Mesodermal cell (in vitro differentiated cells): ENCODE measurements around the gene ARID1B.

Experiments used
- H3K27ac ChIP-seq: 2 replicates; pipeline ENCODE4 v1.7.0; 2013; ENCODE audit warnings: mild to moderate bottlenecking, low read depth, low read length, moderate library complexity; ENCODE audit not compliant: severe bottlenecking
- H3K36me3 ChIP-seq: 2 replicates; pipeline ENCODE4 v1.7.1; 2013; ENCODE audit warnings: mild to moderate bottlenecking, low read length, moderate library complexity; ENCODE audit not compliant: control insufficient read depth, insufficient read depth
- H3K4me1 ChIP-seq: one replicate; pipeline ENCODE4 v1.7.1; 2013; ENCODE audit warnings: mild to moderate bottlenecking, low read length; ENCODE audit not compliant: insufficient read depth, control insufficient read depth, poor library complexity, severe bottlenecking
- H3K4me3 ChIP-seq: 2 replicates; pipeline ENCODE4 v1.7.0; 2013; ENCODE audit warnings: low read length, control low read depth, mild to moderate bottlenecking; ENCODE audit not compliant: insufficient read depth, poor library complexity, severe bottlenecking; ENCODE audit errors: extremely low read depth
- H3K9me3 ChIP-seq: 2 replicates; pipeline ENCODE4 v1.7.1; 2013; ENCODE audit warnings: mild to moderate bottlenecking, low read length, moderate library complexity; ENCODE audit not compliant: control insufficient read depth
- WGBS, 2 experiments: methylation state at CpG; one replicate each; pipeline ENCODE4 v1.1.5; 2013; ENCODE audit warnings: missing lambda C conversion rate in 2 of 2; ENCODE audit not compliant: insufficient coverage in 2 of 2; 5-methylcytosine and 5-hydroxymethylcytosine counted together

Gene ARID1B

DNA sequence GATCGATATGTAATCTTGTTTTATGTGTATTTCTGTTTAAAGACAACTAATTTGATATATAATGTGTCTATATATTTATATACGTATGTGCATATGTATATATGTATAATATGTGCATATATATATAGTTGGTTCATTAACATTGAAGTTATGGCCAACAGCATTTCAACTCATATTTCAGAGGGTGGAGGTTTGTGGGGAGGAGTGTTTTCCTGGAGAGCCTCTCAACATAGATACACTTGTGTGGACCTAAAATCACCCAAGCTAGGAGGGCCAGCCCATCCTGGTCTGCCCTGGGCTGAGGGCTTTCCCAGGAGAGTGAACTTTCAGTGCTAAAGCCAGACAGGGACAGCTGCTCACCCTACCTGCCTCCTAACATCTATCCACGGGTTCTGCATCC lies 477.4 kb downstream of the ARID1B start:
- 75 to 82% methylated on average over 1 of the region's 3 CpGs for WGBS, 2 experiments
- Histone ChIP-seq H3K27ac (no peak overlapping the region), H3K9me3 (no peaks in the 10 kb centered on the region)

DNA sequence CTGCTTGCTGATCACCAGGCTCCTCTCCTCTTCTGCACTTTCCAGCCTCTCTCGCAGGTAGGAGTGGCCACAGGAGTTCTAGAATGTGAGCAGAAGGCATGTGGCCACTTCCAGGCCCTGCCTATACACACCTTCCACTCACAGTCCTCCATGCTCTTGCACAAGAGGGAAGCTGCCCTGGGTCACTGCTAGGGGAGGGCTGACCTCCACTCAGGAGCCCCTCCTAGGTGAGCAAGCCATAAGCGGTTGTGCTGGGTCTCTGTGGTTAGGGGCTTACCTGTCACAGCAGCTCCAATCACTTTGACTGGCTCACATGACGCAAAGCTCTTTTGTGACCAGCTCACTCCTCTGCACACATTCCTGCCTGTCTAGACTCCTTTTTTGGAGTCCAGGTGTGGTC lies 477.9 kb downstream of the ARID1B start:
- Histone ChIP-seq H3K4me1 (no peaks in the 10 kb centered on the region), H3K9me3 (no peaks in the 10 kb centered on the region), H3K36me3 (no peaks in the 10 kb centered on the region), H3K27ac (no peak overlapping the region), H3K4me3 (no peak overlapping the region)
- 96 to 100% methylated on average over 1 to 2 of the region's 3 CpGs for WGBS, 2 experiments

More for the DNA sequence above, 477.4 kb downstream of the ARID1B start:
- H3K36me3 ChIP-seq = no peaks in the 10 kb centered on the region
- no peak overlapping the region for H3K4me3 ChIP-seq
- H3K4me1 ChIP-seq = no peaks in the 10 kb centered on the region

DNA sequence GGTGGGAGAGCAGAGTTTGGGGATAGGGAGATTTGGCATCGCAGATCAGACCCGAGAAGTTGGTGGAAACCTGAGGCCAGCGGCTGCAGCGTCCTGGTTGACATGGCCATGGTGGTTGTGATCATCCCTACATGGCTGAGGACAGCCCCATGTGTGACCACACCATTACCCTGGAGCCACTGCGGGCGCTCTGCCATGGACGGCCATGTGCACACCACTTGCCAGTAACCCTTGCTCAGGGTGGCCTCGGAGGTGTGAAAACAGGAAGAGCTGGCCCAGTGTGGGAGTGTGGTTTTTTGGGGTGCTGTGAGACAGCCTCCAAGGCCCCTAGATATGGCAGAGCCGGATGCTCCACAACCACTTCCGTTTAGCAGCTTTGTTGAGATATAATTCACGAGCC lies 481.7 kb downstream of the ARID1B start:
- Histone ChIP-seq H3K27ac (no peak overlapping the region), H3K9me3 (no peaks in the 10 kb centered on the region), H3K4me1 (no peaks in the 10 kb centered on the region), H3K4me3 (no peak overlapping the region), H3K36me3 (no peaks in the 10 kb centered on the region)
- WGBS, 2 experiments = 93 to 95% methylated on average over 7 to 9 of the region's 11 CpGs

DNA sequence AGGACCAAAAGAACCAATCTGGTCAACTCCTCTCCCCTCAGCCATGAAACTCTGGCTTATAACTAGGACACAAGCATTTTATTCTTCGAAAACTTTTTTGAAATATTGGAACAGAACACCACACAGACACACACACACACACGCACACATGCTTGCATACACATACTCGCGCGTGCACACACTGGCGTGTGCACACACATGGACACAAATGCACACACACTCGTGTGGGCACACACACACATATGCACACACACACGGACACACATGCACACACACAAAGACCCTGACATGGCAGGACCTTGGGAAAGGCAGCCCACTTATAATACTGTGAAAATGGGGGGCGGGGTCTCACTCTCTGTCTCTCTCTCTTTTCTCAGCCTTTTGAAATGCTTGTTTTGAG lies 482.3 kb downstream of the ARID1B start:
- WGBS, 2 experiments = 91 to 93% methylated on average over 7 to 9 of the region's 9 CpGs
- H3K27ac ChIP-seq = no peak overlapping the region
- H3K9me3 ChIP-seq = no peaks in the 10 kb centered on the region
- no peak overlapping the region for H3K4me3 ChIP-seq
- H3K36me3 ChIP-seq = no peaks in the 10 kb centered on the region
- H3K4me1 ChIP-seq = no peaks in the 10 kb centered on the region
